Stimulated activated effector memory CD8-positive, alpha-beta T cell treated with anti-CD3 and anti-CD28 coated beads, Interleukin-12 subunit alpha, Interleukin-12 subunit beta, amount 100 ng/mL, for 72 hours (primary cell): ENCODE measurements around the gene FILIP1.

Experiments
- ATAC-seq: fragments of 150-1000 bp; cut with Tn5 transposase; 2 replicates; pipeline ENCODE4 v1.10.0; 2021
- DNase-seq, 2 donors: peaks; one replicate each; pipeline ENCODE4 v3.0.0; 2021 to 2022; ENCODE audit warnings: low spot score in 2 of 2
- H3K27ac Mint-ChIP-seq: one replicate; pipeline ENCODE4 v1.8.0; 2022; ENCODE audit warnings: mild to moderate bottlenecking, mixed read lengths
- H3K36me3 Mint-ChIP-seq: one replicate; pipeline ENCODE4 v1.8.0; 2022; ENCODE audit warnings: mild to moderate bottlenecking, mixed read lengths
- H3K4me1 Mint-ChIP-seq: one replicate; pipeline ENCODE4 v1.8.0; 2022; ENCODE audit warnings: mixed read lengths
- H3K4me3 Mint-ChIP-seq: one replicate; pipeline ENCODE4 v1.8.0; 2022; ENCODE audit warnings: mild to moderate bottlenecking, mixed read lengths
- H3K9me3 Mint-ChIP-seq: one replicate; pipeline ENCODE4 v1.8.0; 2022; ENCODE audit warnings: mixed read lengths

The FILIP1 gene

GRCh38 chr6:75301537-75301936, 192.1 kb downstream of the FILIP1 start:
- Mint-ChIP-seq H3K4me1 (no peaks in the 10 kb centered on the region), H3K27ac (no peak overlapping the region), H3K9me3 (no peaks in the 10 kb centered on the region), H3K36me3 (no peaks in the 10 kb centered on the region), H3K4me3 (no peak overlapping the region)
- no peak for ATAC-seq
- no peak for DNase-seq

- Mint-ChIP-seq H3K9me3 (no peaks in the 10 kb centered on the region), H3K27ac (no peak overlapping the region), H3K36me3 (no peaks in the 10 kb centered on the region), H3K4me1 (no peaks in the 10 kb centered on the region), H3K4me3 (no peak overlapping the region)
- no peak for DNase-seq
- no peak for ATAC-seq
Observed at GRCh38 chr6:75301088-75301487, 192.5 kb downstream of the FILIP1 start.

- Mint-ChIP-seq H3K27ac (no peak overlapping the region), H3K36me3 (no peaks in the 10 kb centered on the region), H3K9me3 (no peaks in the 10 kb centered on the region), H3K4me1 (no peaks in the 10 kb centered on the region), H3K4me3 (no peak overlapping the region)
- DNase-seq (no peak), ATAC-seq (no peak)
Observed at GRCh38 chr6:75300531-75300855, 193.1 kb downstream of the FILIP1 start.

GRCh38 chr6:75299801-75300530, 193.6 kb downstream of the FILIP1 start:
- Mint-ChIP-seq H3K9me3 (no peaks in the 10 kb centered on the region), H3K27ac (no peak overlapping the region), H3K4me1 (no peaks in the 10 kb centered on the region), H3K36me3 (no peaks in the 10 kb centered on the region), H3K4me3 (no peak overlapping the region)
- DNase-seq (no peak), ATAC-seq (no peak)

GRCh38 chr6:75296811-75297779, 196.5 kb downstream of the FILIP1 start:
- DNase-seq (no peak), ATAC-seq (peak; percentile 64)
- Mint-ChIP-seq H3K4me3 (no peak overlapping the region), H3K27ac (no peak overlapping the region), H3K9me3 (no peaks in the 10 kb centered on the region), H3K4me1 (no peaks in the 10 kb centered on the region), H3K36me3 (no peaks in the 10 kb centered on the region)

- Mint-ChIP-seq H3K36me3 (peaks cover 9% of the 10 kb centered on the region), H3K4me1 (peaks cover under 1% of the 10 kb centered on the region), H3K27ac (no peak overlapping the region), H3K9me3 (no peaks in the 10 kb centered on the region), H3K4me3 (no peak overlapping the region)
- DNase-seq (no peak), ATAC-seq (no peak)
Observed at GRCh38 chr6:75292555-75292954, 201.0 kb downstream of the FILIP1 start.

GRCh38 chr6:75291744-75292143, 201.9 kb downstream of the FILIP1 start:
- DNase-seq (no peak), ATAC-seq (no peak)
- Mint-ChIP-seq H3K9me3 (no peaks in the 10 kb centered on the region), H3K36me3 (peaks cover 9% of the 10 kb centered on the region), H3K4me3 (no peak overlapping the region), H3K4me1 (peaks cover 9% of the 10 kb centered on the region), H3K27ac (no peak overlapping the region)

- peaks cover 9% of the 10 kb centered on the region for H3K36me3 Mint-ChIP-seq
- DNase-seq (no peak), ATAC-seq (no peak)
- no peak overlapping the region for H3K27ac Mint-ChIP-seq
- H3K4me3 Mint-ChIP-seq, result no peak overlapping the region
- H3K9me3 Mint-ChIP-seq, result no peaks in the 10 kb centered on the region
- peaks cover 13% of the 10 kb centered on the region for H3K4me1 Mint-ChIP-seq
Observed at GRCh38 chr6:75291331-75291730, 202.3 kb downstream of the FILIP1 start.

GRCh38 chr6:75290136-75290945, 203.3 kb downstream of the FILIP1 start:
- Mint-ChIP-seq H3K27ac (no peak overlapping the region), H3K4me3 (no peak overlapping the region), H3K4me1 (peaks cover 15% of the 10 kb centered on the region), H3K36me3 (peaks cover 9% of the 10 kb centered on the region), H3K9me3 (no peaks in the 10 kb centered on the region)
- DNase-seq (no peak), ATAC-seq (no peak)

- Mint-ChIP-seq H3K4me1 (peaks cover 15% of the 10 kb centered on the region), H3K27ac (no peak overlapping the region), H3K4me3 (no peak overlapping the region), H3K9me3 (no peaks in the 10 kb centered on the region), H3K36me3 (peaks cover 9% of the 10 kb centered on the region)
- no peak for ATAC-seq
- no peak for DNase-seq
Observed at GRCh38 chr6:75288023-75288422, 205.6 kb downstream of the FILIP1 start.

GRCh38 chr6:75287424-75287823, 206.2 kb downstream of the FILIP1 start:
- Mint-ChIP-seq H3K27ac (peak overlapping the region; percentile 14), H3K36me3 (peaks cover 9% of the 10 kb centered on the region), H3K4me1 (peaks cover 15% of the 10 kb centered on the region), H3K4me3 (no peak overlapping the region), H3K9me3 (no peaks in the 10 kb centered on the region)
- DNase-seq, result no peak
- no peak for ATAC-seq

GRCh38 chr6:75286955-75287354, 206.6 kb downstream of the FILIP1 start:
- Mint-ChIP-seq H3K4me3 (no peak overlapping the region), H3K36me3 (peaks cover 9% of the 10 kb centered on the region)
- ATAC-seq, result no peak

GRCh38 chr6:75285283-75285639, 208.3 kb downstream of the FILIP1 start:
- ATAC-seq (no peak), DNase-seq (no peak)
- H3K9me3 Mint-ChIP-seq, result no peaks in the 10 kb centered on the region
- peaks cover 9% of the 10 kb centered on the region for H3K36me3 Mint-ChIP-seq
- H3K4me3 Mint-ChIP-seq, result no peak overlapping the region
- H3K4me1 Mint-ChIP-seq, result peaks cover 21% of the 10 kb centered on the region
- no peak overlapping the region for H3K27ac Mint-ChIP-seq

More at GRCh38 chr6:75286955-75287354, 206.6 kb downstream of the FILIP1 start:
- Mint-ChIP-seq H3K9me3 (no peaks in the 10 kb centered on the region), H3K4me1 (peaks cover 15% of the 10 kb centered on the region), H3K27ac (peak overlapping the region; percentile 14)
- DNase-seq, result no peak

GRCh38 chr6:75284632-75285282, 208.8 kb downstream of the FILIP1 start, which contains the start of gene TMEM30A:
TMEM30A (minus strand) TSS chr6:75284792; CDS start chr6:75284638, 154 bp downstream.
- H3K4me1 Mint-ChIP-seq, result peaks cover 26% of the 10 kb centered on the region
- peak; percentile 96 for ATAC-seq
- peaks cover 5% of the 10 kb centered on the region for H3K36me3 Mint-ChIP-seq
- H3K4me3 Mint-ChIP-seq, result no peak within 1 kb of the TSS
- peak; percentile 80 to 97 for DNase-seq
- H3K27ac Mint-ChIP-seq, result no peak within 1 kb of the TSS
- no peaks in the 10 kb centered on the region for H3K9me3 Mint-ChIP-seq
